A204.1 (cell line): ENCODE results near the gene TNFAIP8L1.
"Not testable (repeated sequence)": the region's sequence is repeated elsewhere in the genome, so short reads cannot be mapped to it uniquely, and the experiment has no call there.

Experiments
- FAIRE-seq: peaks from 2 replicates; lab custom pipeline; 2012; peaks lifted over from hg19 to GRCh38; lab: Jason Lieb, UNC

The TNFAIP8L1 gene

DNA sequence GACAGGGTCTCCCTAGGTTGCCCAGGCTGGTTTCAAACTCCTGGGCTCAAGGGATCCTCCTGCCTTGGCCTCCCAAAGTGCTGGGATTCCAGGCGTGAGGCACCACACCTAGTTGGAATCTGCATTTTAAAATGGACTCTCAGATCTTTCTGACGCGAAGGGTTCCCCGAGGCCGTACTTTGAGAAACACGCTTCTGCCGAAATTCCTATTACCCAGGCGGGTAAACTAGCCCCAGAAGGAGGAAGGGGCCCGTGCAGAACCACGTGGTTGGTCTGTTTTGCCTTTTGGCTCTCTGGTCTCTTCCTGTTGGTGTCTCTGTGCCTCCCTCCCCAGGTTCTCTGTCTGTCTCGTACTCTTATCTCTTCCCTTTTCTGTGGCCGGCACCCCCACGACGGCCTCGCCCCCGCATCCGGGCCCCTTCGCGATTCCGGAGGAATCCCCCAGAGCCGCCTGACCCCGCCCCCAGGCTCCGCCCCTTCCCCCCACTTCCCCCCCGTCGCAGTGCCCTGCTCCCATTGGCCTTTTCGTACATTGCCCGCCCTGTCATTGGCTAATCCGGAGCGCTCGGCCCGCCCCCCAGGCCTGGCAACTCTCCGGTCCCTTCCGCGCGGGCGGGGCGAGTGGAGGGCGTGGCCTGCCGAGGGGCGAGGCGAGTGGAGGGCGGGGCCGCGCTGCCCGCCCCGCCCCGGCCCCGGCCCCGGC lies at the start of gene TNFAIP8L1:
Gene TNFAIP8L1, plus strand, starts transcription at position 689 of the 703 bp plus-strand sequence. CDS start 12,354 bp downstream, outside the sequence.
- FAIRE-seq = no peak

- FAIRE-seq = no peak
Measured at GRCh38 chr19:4589579-4590410, 49.5 kb upstream of the TNFAIP8L1 start.

DNA sequence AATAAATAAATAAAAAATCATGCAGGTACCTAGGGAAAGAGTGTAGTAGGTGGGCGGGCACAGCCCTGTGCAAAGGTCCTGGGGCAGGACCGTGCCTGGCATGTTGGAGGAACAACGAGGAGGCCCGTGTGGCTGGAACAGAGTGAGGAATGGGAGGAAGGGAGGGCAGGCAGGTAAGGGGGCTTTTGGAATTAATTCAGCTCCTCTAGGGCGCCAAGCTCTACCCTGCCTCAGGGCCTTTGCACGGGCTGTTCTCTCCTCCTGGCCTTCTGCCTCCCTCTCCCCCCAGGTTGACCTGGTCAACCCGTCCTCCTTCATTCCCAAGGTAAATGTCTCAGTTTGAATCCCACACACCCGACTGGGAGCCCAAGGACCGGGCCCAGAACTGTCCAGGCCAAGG lies 48.8 kb upstream of the TNFAIP8L1 start:
- FAIRE-seq = no peak

GRCh38 chr19:4591320-4591719 lies 48.0 kb upstream of the TNFAIP8L1 start:
- no peak for FAIRE-seq

- FAIRE-seq = no peak
Measured at GRCh38 chr19:4592445-4592844, 46.9 kb upstream of the TNFAIP8L1 start.

- no peak for FAIRE-seq
Measured at GRCh38 chr19:4593409-4593851, 45.9 kb upstream of the TNFAIP8L1 start.

DNA sequence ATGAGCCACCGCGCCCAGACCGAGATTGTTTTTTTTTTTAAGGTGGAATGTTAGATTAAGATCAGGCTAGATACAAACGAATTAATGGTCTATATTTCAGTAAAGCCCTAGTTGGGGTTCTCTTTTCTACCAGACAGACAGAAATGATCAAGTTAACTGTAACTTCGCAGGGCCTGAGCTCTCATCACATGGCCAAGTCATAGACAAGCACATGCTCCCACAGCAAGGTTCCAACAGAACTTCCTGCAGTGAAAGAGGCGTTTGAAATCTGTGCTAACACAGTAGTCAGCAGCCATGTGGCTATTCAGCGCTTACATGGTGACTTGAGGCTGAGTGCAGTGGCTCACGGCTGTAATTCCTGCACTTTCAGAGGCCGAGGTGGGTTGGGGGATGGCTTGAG lies 45.1 kb upstream of the TNFAIP8L1 start:
- FAIRE-seq = no peak

DNA sequence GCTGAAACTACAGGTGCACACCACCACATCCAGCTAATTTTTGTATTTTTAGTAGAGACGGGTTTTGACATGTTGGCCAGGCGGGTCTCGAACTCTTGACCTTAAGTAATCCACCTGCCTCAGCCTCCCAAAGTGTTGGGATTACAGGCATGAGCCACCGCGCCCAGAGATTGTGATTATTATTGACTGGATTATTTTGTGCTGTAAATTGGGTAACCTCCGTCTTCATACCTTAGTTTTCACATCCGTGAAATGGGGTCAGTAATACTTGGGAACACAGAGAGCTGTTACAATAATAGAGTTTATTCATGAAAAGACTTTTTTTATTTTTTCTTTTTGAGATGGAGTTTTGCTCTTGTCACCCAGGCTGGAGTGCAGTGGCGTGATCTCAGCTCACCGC lies 44.2 kb upstream of the TNFAIP8L1 start:
- FAIRE-seq = not testable (repeated sequence)

GRCh38 chr19:4596033-4596904 lies 43.0 kb upstream of the TNFAIP8L1 start:
- no peak for FAIRE-seq

GRCh38 chr19:4597278-4597974 lies 41.9 kb upstream of the TNFAIP8L1 start:
- no peak for FAIRE-seq

DNA sequence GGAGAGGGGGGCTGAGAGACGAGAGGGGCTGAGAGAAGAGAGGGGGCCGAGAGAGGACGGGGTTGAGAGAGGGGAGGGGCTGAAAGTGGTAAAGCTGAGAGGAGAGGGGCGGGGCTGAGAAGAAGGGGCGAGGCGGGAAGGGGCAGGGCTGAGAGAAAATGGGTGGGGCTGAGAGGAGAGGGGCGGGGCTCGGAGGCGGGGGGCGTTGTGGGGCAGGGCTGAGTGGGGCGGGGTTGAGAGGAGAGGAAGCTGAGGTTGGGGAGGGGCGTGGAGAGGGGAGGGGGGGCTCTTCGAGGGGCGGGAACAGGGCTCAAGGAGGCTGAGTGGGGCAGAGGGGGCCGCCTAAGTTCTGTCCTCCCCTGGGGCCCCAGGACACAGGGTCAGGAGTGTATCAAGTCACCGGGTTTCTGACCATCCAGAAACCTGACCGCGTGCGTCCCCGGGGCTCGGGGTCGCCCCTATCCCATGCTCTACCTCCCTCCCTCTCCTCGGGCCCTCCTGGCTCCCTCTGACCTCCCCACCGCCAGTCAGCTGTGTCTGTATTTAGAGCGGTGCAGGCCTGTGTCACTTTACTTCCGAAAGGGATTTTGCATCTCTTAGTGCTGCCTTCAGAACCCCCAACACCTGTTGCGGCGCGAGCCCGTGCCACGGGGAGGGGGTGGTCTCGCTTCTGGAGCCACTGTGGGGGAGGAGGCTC lies 41.2 kb upstream of the TNFAIP8L1 start:
- FAIRE-seq = no peak

DNA sequence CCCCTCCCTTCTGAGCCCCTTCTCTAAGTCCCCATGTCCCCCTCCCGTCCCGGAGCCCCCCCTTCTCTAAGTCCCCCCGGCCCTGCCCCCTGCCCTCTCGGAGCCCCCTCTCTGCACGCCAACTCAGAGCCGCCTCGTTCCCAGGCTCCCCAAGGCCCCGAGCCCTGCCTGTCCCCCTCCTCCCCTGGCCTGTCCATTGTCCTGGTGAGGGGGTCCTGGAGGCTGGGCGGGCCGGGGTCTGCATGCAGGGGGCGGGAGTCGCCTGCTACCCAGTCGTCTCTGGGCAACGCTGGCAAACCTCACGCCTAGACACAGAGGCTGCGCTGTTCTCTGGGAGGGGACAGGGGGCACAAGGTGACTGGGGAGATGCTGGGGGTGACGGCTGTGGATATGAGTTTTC lies 40.6 kb upstream of the TNFAIP8L1 start:
- no peak for FAIRE-seq

DNA sequence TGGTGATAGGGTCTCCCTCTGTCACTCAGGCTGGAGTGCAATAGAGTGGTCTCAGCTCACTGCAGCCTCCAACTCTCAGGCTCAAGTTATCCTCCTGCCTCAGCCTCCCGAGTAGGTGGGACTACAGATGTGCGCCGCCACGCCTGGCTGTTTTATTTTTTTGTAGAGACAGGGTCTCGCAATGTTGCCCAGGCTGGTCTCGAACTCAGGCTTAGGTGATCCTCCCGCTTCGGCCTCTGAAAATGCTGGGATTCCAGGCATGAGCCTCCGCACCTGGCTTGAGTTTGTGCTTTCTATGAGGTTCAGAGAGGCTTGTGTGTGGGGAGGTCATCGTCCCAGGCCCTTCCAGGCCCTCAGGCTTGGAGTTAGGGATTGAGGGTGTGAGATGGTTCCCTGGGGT lies 39.2 kb upstream of the TNFAIP8L1 start:
- no peak for FAIRE-seq

DNA sequence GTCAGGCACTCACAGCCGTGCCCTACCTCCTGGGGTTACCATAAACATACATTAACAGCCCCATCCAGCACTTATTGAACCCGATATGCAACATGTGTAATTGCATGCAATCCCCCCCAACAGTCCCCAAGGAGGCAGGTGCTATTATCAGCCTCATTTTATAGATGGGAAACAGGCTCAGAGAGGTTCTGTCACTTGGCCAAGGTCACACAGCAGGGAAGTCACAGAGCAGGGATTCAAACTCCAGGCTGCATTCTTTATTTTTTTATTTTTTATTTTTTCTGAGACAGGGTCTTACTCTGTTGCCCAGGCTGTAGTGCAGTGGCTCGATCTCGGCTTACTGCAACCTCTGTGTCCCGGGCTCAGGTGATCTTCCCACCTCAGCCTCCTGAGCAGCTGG lies 38.4 kb upstream of the TNFAIP8L1 start:
- no peak for FAIRE-seq

DNA sequence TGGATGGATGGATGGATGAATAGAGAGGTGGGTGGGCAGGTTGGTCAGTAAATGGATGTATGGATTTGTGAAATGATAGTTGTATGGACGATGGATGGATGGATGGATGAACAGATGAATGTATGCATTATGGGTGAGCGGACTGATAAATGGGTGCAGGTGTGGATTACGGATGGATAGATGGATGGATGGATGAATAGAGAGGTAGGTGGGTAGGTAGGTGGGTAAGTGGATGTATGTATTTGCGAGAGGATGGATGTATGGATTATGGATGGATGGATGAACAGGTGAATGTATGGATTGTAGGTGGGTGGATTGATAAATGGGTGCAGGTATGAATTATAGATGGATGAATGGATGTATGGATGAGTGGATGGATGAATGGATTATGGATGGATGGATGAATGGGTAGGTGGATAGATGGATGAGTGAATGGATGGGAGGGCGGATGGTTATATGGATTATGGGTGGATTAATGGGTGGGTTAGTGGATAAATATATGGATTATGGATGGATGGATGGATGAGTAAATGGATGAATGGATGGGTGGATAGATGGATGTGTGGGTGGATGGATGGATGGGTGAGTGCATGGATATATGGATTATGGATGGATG lies 37.0 kb upstream of the TNFAIP8L1 start:
- FAIRE-seq = no peak

- FAIRE-seq = no peak
Measured at GRCh38 chr19:4602915-4603314, 36.4 kb upstream of the TNFAIP8L1 start.

DNA sequence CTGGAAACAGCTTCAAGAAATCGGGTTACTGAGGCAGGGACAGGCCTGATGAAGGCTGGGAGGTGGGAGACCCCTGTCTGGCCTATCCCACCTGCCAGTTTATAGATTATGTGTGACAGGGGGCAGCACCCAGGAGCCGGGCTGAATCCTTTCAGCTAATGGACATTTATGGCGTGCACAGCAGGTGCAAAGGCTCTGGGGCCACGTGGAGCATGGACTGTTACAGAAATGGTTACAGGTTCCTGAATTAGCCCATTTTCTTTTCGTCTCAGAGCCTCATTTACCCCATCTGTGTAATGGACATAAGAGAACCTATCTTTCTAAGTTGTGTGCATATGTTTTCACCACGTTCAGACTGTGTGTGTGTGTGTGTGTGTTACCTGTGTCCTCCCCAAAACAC lies 34.4 kb upstream of the TNFAIP8L1 start:
- FAIRE-seq = no peak

DNA sequence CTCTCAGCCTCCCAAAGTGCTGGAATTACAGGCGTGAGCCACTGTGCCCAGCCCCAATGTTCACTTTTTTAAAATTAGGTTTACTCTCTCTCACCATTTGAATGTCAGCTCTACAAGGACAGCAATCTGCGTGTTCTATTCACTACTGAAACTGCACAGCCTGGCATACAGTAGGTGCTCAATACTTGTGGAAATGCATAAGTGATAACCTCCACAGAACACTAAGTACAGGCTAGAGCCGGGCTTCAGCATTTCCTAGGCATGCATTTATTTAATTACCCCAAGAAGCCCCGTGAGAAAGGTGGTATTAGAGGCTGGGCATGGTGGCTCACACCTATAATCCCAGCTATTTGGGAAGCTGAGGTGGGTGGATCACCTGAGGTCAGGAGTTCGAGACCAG lies 33.1 kb upstream of the TNFAIP8L1 start:
- no peak for FAIRE-seq

- no peak for FAIRE-seq
Measured at GRCh38 chr19:4606921-4607678, 32.2 kb upstream of the TNFAIP8L1 start.

DNA sequence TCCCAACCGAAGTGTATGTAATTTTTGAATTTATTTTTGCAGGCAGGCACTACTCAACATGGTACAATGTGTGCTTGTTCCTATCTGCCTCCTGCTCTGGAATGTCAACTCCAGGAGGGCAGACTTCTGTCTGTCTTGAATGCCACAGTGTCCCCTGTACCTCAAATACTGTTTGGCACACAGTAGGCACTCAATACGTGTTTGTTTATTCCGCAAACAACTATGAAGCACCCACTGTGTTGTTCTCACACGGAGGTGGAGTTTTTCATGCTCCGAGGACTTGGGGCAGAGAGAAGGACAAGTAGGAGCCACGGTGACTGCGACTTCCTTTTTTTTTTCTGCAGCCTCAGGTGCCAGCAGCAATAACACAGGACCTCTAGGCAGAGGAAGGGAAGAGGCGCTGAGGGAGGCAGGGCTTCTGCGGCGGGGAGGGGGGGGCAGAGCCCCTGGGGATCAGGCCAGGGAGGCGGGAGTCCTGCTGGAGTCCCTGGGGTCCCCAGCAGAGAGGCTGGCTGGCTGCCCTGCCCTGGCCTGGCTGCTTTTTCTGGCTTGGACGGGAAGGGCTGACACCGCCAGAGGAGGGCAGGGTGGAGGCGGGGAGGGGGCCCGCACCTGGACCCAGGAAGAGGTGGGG lies 29.3 kb upstream of the TNFAIP8L1 start:
- no peak for FAIRE-seq
